Immature natural killer cell (primary cell): ENCODE measurements around the gene GRIFIN. TPM values are rescaled to one million over a fixed set of nuclear protein-coding genes. Genes with fewer than 3 reads are reported as not detected.

Experiments
- DNase-seq, 3 donors: peaks; one replicate each; pipeline ENCODE4 v3.0.0; 2022; ENCODE audit warnings: mixed read lengths in 1 of 3
- H3K27ac Mint-ChIP-seq, 6 donors: one replicate each; pipeline ENCODE4 v1.8.0; 2020; ENCODE audit warnings: mixed read lengths in 6 of 6, mild to moderate bottlenecking in 5 of 6, inconsistent platforms in 4 of 6, moderate library complexity in 3 of 6
- H3K27me3 Mint-ChIP-seq, 3 donors: one replicate each; pipeline ENCODE4 v1.8.0; 2020 to 2021; ENCODE audit warnings: low read depth in 3 of 3, mild to moderate bottlenecking in 3 of 3, mixed read lengths in 3 of 3, moderate library complexity in 3 of 3, inconsistent platforms in 1 of 3
- H3K36me3 Mint-ChIP-seq, 3 donors: one replicate each; pipeline ENCODE4 v1.8.0; 2020; ENCODE audit warnings: mixed read lengths in 3 of 3, inconsistent platforms in 2 of 3, mild to moderate bottlenecking in 2 of 3
- H3K4me1 Mint-ChIP-seq, 2 donors: one replicate each; pipeline ENCODE4 v1.8.0; 2020; ENCODE audit warnings: inconsistent platforms in 2 of 2, mild to moderate bottlenecking in 2 of 2, mixed read lengths in 2 of 2, moderate library complexity in 1 of 2
- H3K4me3 Mint-ChIP-seq, 5 donors: one replicate each; pipeline ENCODE4 v1.8.0; 2020; ENCODE audit warnings: mild to moderate bottlenecking in 5 of 5, mixed read lengths in 5 of 5, inconsistent platforms in 3 of 5, moderate library complexity in 3 of 5
- H3K9me3 Mint-ChIP-seq, 6 donors: one replicate each; pipeline ENCODE4 v1.8.0; 2020; ENCODE audit warnings: mild to moderate bottlenecking in 6 of 6, mixed read lengths in 6 of 6, inconsistent platforms in 4 of 6, moderate library complexity in 3 of 6
- polyA plus RNA-seq, 3 donors: library from polyadenylated mRNA; unstranded; fragments of 300-500 nt; fragmentation: Illumina TruSeq; gene quantifications; one replicate each; pipeline ENCODE4 v1.2.3, GENCODE V29; 2021

Gene GRIFIN
- polyA plus RNA-seq, 3 donors from 2014 or later, result not detected

- no peak for DNase-seq
- Mint-ChIP-seq H3K9me3 (no peaks in the 10 kb centered on the region), H3K36me3 (no peaks in the 10 kb centered on the region), H3K27ac (no peak overlapping the region), H3K4me1 (no peaks in the 10 kb centered on the region), H3K27me3 (peaks cover 2 to 12% (median 3%) of the 10 kb centered on the region in 3 donors), H3K4me3 (no peak overlapping the region)
Observed at GRCh38 chr7:2499719-2500430, 23.7 kb upstream of the GRIFIN start.

GRCh38 chr7:2499181-2499580, 23.0 kb upstream of the GRIFIN start:
- Mint-ChIP-seq H3K4me3 (no peak overlapping the region), H3K9me3 (no peaks in the 10 kb centered on the region), H3K27me3 (peaks cover 2 to 12% (median 3%) of the 10 kb centered on the region in 3 donors), H3K36me3 (no peaks in the 10 kb centered on the region), H3K4me1 (no peaks in the 10 kb centered on the region), H3K27ac (no peak overlapping the region)
- no peak for DNase-seq

- Mint-ChIP-seq H3K4me1 (no peaks in the 10 kb centered on the region), H3K4me3 (no peak overlapping the region), H3K36me3 (no peaks in the 10 kb centered on the region), H3K27ac (no peak overlapping the region), H3K9me3 (no peaks in the 10 kb centered on the region), H3K27me3 (peaks cover 0 to 10% (median 0%) of the 10 kb centered on the region in 3 donors)
- no peak for DNase-seq
Observed at GRCh38 chr7:2498708-2499107, 22.5 kb upstream of the GRIFIN start.

GRCh38 chr7:2497500-2498336, 21.5 kb upstream of the GRIFIN start:
- H3K9me3 Mint-ChIP-seq, result no peaks in the 10 kb centered on the region
- H3K27ac Mint-ChIP-seq, result no peak overlapping the region
- peaks cover 0 to 2% of the 10 kb centered on the region in 2 donors for H3K4me1 Mint-ChIP-seq
- H3K27me3 Mint-ChIP-seq, result peaks cover 0 to 12% (median 4%) of the 10 kb centered on the region in 3 donors
- H3K36me3 Mint-ChIP-seq, result no peaks in the 10 kb centered on the region
- no peak for DNase-seq
- no peak overlapping the region for H3K4me3 Mint-ChIP-seq

DNA sequence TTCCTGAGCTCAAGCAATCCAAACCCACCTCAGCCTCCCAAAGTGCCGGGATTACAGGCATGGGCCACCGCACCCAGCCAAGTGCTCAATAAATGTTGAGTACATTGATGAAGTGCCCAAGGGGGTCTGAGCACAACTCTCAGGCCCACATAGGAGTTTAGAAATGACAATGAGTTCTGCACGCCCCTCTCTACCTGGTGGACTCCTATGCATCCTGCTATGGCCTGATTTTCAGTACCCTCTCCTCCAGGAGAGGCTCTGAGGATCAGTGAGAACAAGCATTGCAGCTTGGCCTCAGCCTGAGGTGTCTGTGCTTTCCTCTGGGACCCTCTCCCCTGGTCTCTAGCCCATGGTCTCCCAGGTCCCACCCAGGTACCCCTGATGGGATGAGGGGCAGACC, 20.9 kb upstream of the GRIFIN start:
- Mint-ChIP-seq H3K27ac (no peak overlapping the region), H3K4me1 (peaks cover 0 to 2% of the 10 kb centered on the region in 2 donors), H3K4me3 (no peak overlapping the region), H3K27me3 (peaks cover 0 to 12% (median 7%) of the 10 kb centered on the region in 3 donors), H3K9me3 (no peaks in the 10 kb centered on the region), H3K36me3 (no peaks in the 10 kb centered on the region)
- no peak for DNase-seq

DNA sequence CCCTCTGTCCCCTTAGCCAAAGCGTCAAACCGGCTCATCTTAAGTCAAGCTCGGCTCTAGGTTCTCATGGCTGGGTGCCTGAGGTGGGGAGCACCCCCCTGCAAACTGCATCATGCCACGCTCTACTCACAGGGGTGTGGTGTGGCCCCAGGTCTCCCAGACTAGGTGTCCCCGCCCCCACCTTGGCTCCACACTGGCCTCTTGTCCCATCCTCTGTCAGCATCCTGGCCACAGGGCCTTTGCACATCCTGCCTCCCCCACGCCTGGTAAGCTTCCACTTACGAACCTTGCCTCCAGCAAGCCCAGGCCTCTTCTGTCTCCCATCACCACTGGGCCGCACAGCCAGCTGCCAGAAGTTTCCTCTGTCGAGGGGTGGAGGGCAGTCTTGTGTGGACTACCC, 20.2 kb upstream of the GRIFIN start:
- Mint-ChIP-seq H3K27me3 (peaks cover 2 to 10% (median 8%) of the 10 kb centered on the region in 3 donors), H3K9me3 (no peaks in the 10 kb centered on the region), H3K4me1 (peaks cover 0 to 2% of the 10 kb centered on the region in 2 donors), H3K27ac (peak overlapping the region in 1 of 6 donors; percentile 17), H3K36me3 (peaks cover 0 to 3% (median 0%) of the 10 kb centered on the region in 3 donors), H3K4me3 (peak overlapping the region in 1 of 5 donors; percentile 12)
- no peak for DNase-seq

- H3K9me3 Mint-ChIP-seq, result no peaks in the 10 kb centered on the region
- no peak overlapping the region for H3K27ac Mint-ChIP-seq
Observed at GRCh38 chr7:2495418-2496299, 19.5 kb upstream of the GRIFIN start.

DNA sequence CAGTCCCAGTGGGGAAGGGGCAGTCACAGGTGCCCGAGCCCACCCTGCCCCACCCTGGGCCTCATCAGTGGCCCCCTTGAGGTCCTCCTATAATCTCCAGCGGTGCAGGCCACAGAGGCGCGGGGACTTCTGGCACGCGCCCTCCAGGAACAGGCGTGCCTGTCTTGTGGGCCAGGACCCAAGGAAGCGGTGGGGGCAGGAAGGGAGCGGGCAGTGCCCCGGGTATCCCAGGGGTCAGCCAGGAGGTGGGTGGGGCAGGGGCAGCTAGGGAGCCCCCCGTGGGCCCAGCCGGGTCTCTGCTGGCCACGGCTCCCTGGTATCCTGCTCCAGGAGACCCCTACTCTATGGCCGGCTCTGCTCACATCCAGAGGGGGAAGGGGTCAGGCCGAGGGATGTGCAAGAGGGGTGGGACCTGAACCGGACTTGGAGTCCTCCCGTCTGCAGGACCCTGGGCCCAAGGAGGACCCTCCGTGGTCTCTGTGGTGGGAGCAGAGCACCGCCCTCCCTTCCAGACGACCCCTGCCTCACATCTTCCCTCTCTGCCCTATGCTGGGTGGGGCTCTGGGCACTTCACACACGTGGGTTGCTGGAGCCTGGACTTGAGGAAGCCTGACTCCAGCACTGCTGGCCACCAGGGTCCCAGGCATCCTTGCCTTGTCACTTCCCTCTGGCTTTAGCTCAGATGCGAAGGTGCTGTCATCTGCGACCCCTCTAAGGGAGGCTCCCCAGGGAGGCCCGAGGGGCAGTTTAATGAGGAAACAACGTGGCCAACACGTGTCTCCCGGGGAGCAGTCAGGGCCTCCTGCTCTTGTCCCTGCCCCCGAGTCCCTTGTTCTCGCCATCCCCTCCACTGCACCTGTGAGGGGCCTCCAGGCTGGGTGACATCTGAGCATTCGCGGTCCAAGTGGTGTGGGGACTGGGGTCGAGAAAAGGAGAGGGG, 18.3 kb upstream of the GRIFIN start:
- Mint-ChIP-seq H3K27me3 (peaks cover 8 to 9% (median 8%) of the 10 kb centered on the region in 3 donors), H3K4me1 (peaks cover 0 to 2% of the 10 kb centered on the region in 2 donors), H3K27ac (no peak overlapping the region), H3K36me3 (peaks cover 0 to 3% (median 0%) of the 10 kb centered on the region in 3 donors), H3K9me3 (no peaks in the 10 kb centered on the region), H3K4me3 (no peak overlapping the region)
- no peak for DNase-seq

More at GRCh38 chr7:2495418-2496299, 19.5 kb upstream of the GRIFIN start:
- Mint-ChIP-seq H3K36me3 (peaks cover 0 to 3% (median 0%) of the 10 kb centered on the region in 3 donors), H3K4me1 (peaks cover 0 to 2% of the 10 kb centered on the region in 2 donors), H3K27me3 (peaks cover 5 to 10% (median 8%) of the 10 kb centered on the region in 3 donors), H3K4me3 (no peak overlapping the region)
- no peak for DNase-seq

DNA sequence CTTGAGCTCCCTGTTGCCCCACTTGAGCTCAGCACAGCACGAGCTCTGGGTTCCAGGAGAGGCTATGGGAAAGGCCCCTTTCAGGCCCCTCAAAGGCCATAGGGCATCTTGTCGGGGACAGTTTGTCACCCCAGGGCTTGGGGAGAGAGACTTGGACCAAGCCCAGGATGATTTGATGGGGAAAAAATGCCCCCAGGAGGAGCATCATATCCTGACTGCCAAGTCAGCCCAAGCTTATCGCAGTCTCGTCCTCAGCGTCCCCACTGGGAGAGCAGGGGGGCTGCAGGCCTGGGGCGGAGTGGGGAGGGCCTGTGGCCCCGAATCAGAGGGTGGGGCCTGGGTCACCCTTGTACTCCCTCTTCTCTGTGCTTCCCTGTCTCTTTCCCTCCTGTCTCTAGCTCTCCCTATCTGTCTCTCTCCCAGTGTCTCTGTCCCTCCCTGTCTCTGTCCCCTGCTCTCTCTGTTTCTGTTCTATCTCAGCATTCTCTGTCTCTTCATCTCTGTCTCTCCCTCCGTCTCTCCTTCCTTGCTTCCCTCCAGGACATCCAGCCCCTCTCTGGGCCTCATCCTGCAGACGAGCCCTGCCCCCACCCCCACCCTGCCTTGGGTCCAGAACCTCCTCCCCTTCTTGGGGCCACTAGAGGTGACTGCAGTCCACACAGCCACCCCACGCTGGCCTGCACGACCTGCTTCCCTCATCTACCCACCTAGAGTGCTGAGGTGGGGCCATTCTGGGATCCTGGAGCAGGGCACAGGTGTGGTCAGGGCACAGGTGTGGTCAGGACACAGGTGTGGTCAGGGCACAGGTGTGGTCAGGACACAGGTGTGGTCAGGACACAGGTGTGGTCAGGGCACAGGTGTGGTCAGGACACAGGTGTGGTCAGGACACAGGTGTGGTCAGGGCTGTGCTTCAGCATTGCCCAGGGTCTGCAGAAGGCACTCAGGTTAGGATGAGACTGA, 17.3 kb upstream of the GRIFIN start:
- Mint-ChIP-seq H3K27me3 (peaks cover 7 to 8% (median 8%) of the 10 kb centered on the region in 3 donors), H3K4me3 (no peak overlapping the region), H3K36me3 (peaks cover 0 to 3% (median 0%) of the 10 kb centered on the region in 3 donors), H3K4me1 (peaks cover 0 to 4% of the 10 kb centered on the region in 2 donors), H3K27ac (peak overlapping the region in 1 of 6 donors; percentile 33), H3K9me3 (no peaks in the 10 kb centered on the region)
- DNase-seq, result no peak

- Mint-ChIP-seq H3K9me3 (no peaks in the 10 kb centered on the region), H3K4me1 (peaks cover 0 to 4% of the 10 kb centered on the region in 2 donors), H3K27ac (peak overlapping the region in 1 of 6 donors; percentile 44), H3K36me3 (peaks cover 0 to 3% (median 0%) of the 10 kb centered on the region in 3 donors), H3K4me3 (no peak overlapping the region), H3K27me3 (peaks cover 7 to 8% (median 8%) of the 10 kb centered on the region in 3 donors)
- DNase-seq, result no peak
Observed at GRCh38 chr7:2492038-2492437, 15.8 kb upstream of the GRIFIN start.

DNA sequence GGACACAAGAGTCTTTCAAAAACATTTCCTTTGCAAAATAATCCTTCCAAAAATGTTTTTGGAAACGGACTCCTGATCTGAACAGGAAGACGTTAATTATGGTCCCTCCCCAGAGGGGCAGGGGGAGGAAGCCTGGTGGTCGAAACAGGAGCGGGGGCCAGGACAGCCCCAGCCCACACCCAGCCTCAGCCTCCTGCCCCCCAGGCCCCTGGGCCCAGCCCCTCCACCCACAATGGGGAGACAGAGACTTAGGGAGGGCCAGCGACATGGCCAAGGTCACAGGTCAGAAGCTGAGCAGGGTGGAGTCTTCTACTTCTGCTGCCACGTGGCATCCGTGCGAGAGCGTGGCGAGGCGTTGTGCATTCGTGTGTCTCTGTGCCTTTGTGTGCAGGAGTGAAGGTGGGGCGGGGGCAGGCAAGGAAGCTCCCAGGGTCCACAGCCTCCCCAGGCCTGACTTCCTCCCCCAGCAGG, 14.0 kb upstream of the GRIFIN start:
- Mint-ChIP-seq H3K27me3 (peaks cover 2 to 8% (median 8%) of the 10 kb centered on the region in 3 donors), H3K4me1 (peaks cover 0 to 4% of the 10 kb centered on the region in 2 donors), H3K4me3 (no peak overlapping the region), H3K9me3 (no peaks in the 10 kb centered on the region), H3K27ac (no peak overlapping the region), H3K36me3 (peaks cover 0 to 3% (median 0%) of the 10 kb centered on the region in 3 donors)
- DNase-seq, result no peak
